H1 (cell line): ENCODE data around the gene OTUB1. TPM values are rescaled to one million over a fixed set of nuclear protein-coding genes. Genes with fewer than 3 reads are reported as not detected.
A peak's percentile ranks its signal among the peaks of the same experiment; 100 is the strongest.

Experiments used
- CTCF ChIA-PET: fragments of 300-600 bp; sonication (Branson Sonifier 250); formaldehyde crosslinking; loops from one replicate; lab custom pipeline; 2021; ENCODE audit not compliant: partially characterized antibody; lab: Charles Lee
- POLR2A ChIA-PET: fragments of 300-600 bp; sonication (Branson Sonifier 250); formaldehyde crosslinking; loops from one replicate; lab custom pipeline; 2021; ENCODE audit warnings: inconsistent platforms; ENCODE audit not compliant: partially characterized antibody; lab: Charles Lee
- DNase-seq, 2 experiments: peaks; one replicate each; pipeline versions ENCODE4 v3.0.0 to v3.0.0-alpha.2; 2010 to 2022; ENCODE audit warnings: low spot score in 2 of 2, low read depth in 1 of 2, mixed read lengths in 1 of 2
- FAIRE-seq: peaks from 2 replicates; lab custom pipeline; 2011; peaks lifted over from hg19 to GRCh38; lab: Jason Lieb, UNC
- H2AFZ ChIP-seq: 2 replicates; pipeline ENCODE4 v1.8.1; 2012; ENCODE audit warnings: low read length, inconsistent platforms
- H2AK5ac ChIP-seq: 2 replicates; pipeline ENCODE4 v1.6.1; 2013; ENCODE audit warnings: low read depth, low read length
- H2BK120ac ChIP-seq: replicated peaks from 2 replicates; pipeline ENCODE3; 2013; ENCODE audit warnings: low read depth, low read length, inconsistent platforms
- H2BK12ac ChIP-seq: 2 replicates; pipeline ENCODE4 v1.6.1; 2013; ENCODE audit warnings: low read depth, low read length
- H2BK15ac ChIP-seq: 2 replicates; pipeline ENCODE4 v1.6.1; 2013; ENCODE audit warnings: low read length
- H2BK20ac ChIP-seq: 2 replicates; pipeline ENCODE4 v1.6.1; 2013; ENCODE audit warnings: low read length
- H2BK5ac ChIP-seq: 2 replicates; pipeline ENCODE4 v1.6.1; 2013; ENCODE audit warnings: low read depth, low read length
- H3K14ac ChIP-seq: 2 replicates; pipeline ENCODE4 v1.6.1; 2013; ENCODE audit warnings: inconsistent platforms; ENCODE audit not compliant: insufficient read length
- H3K18ac ChIP-seq: 2 replicates; pipeline ENCODE4 v1.6.1; 2013; ENCODE audit warnings: low read length; ENCODE audit errors: extremely low read depth
- H3K23ac ChIP-seq: 2 replicates; pipeline ENCODE4 v1.6.1; 2013; ENCODE audit warnings: inconsistent platforms; ENCODE audit not compliant: insufficient read length
- H3K23me2 ChIP-seq: 2 replicates; pipeline ENCODE4 v1.6.1; 2013; ENCODE audit warnings: low read depth, low read length
- H3K27ac ChIP-seq: 2 replicates; pipeline ENCODE4 v1.6.1; 2011; ENCODE audit warnings: low read depth, low read length, inconsistent platforms
- H3K27me3 ChIP-seq, 4 experiments: replicated peaks in 1 of 4; 1 replicate in 1 of 4; 2 replicates in 3 of 4; pipeline versions ENCODE4 v1.6.1 to v1.8.1; 2011 to 2013; ENCODE audit warnings: low read length in 3 of 4, mild to moderate bottlenecking in 3 of 4, inconsistent platforms in 2 of 4, mixed read lengths in 2 of 4, moderate library complexity in 1 of 4; ENCODE audit not compliant: control insufficient read depth in 3 of 4, insufficient read depth in 3 of 4; ENCODE audit errors: extremely low read depth in 1 of 4
- H3K36me3 ChIP-seq, 4 experiments: 2 replicates each; pipeline versions ENCODE4 v1.6.1 to v1.8.1; 2011 to 2013; ENCODE audit warnings: mild to moderate bottlenecking in 4 of 4, low read length in 3 of 4, moderate library complexity in 2 of 4, control low read depth in 1 of 4, inconsistent platforms in 1 of 4; ENCODE audit not compliant: insufficient read depth in 4 of 4, control insufficient read depth in 2 of 4
- H3K4ac ChIP-seq: replicated peaks from 2 replicates; pipeline ENCODE3; 2013; ENCODE audit warnings: low read length, low read depth, mixed read lengths, inconsistent platforms; ENCODE audit not compliant: insufficient read length
- H3K4me1 ChIP-seq, 4 experiments: replicated peaks in 1 of 4; 1 replicate in 1 of 4; 2 replicates in 3 of 4; pipeline versions ENCODE4 v1.6.1 to v1.8.1; 2011 to 2013; ENCODE audit warnings: low read length in 3 of 4, inconsistent platforms in 2 of 4, mixed read lengths in 1 of 4; ENCODE audit not compliant: insufficient read depth in 4 of 4, control insufficient read depth in 3 of 4
- H3K4me2 ChIP-seq, 2 experiments: 2 replicates each; pipeline versions ENCODE4 v1.6.1 to v1.8.1; 2011 to 2013; ENCODE audit warnings: low read depth in 2 of 2, low read length in 2 of 2, control low read depth in 1 of 2, inconsistent platforms in 1 of 2, mild to moderate bottlenecking in 1 of 2; ENCODE audit not compliant: insufficient read depth in 1 of 2
- H3K4me3 ChIP-seq, 4 experiments: fragments of 200-600, 300-600 bp in 1 of 4; sonication (generic), shearing (Covaris generic), sonication (Bioruptor Twin) in 1 of 4; 2 replicates each; pipeline versions ENCODE4 v1.5.1 to v1.8.1; 2011 to 2016; ENCODE audit warnings: low read length in 4 of 4, low read depth in 3 of 4, control low read depth in 2 of 4, inconsistent platforms in 2 of 4, mild to moderate bottlenecking in 2 of 4, mixed read lengths in 1 of 4, moderate library complexity in 1 of 4; ENCODE audit not compliant: insufficient read depth in 2 of 4; ENCODE audit errors: extremely low read depth in 1 of 4
- H3K56ac ChIP-seq: replicated peaks from 2 replicates; pipeline ENCODE3; 2013; ENCODE audit warnings: low read depth, mild to moderate bottlenecking, mixed read lengths, low read length, inconsistent platforms; ENCODE audit not compliant: insufficient read length
- H3K79me1 ChIP-seq: 2 replicates; pipeline ENCODE4 v1.6.1; 2013; ENCODE audit warnings: low read depth, low read length, control low read depth
- H3K79me2 ChIP-seq, 2 experiments: 2 replicates each; pipeline versions ENCODE4 v1.6.1 to v1.8.1; 2012 to 2013; ENCODE audit warnings: low read length in 2 of 2, mild to moderate bottlenecking in 2 of 2, inconsistent platforms in 1 of 2; ENCODE audit not compliant: insufficient read depth in 2 of 2, control insufficient read depth in 1 of 2
- H3K9ac ChIP-seq, 4 experiments: replicated peaks in 1 of 4; 1 replicate in 1 of 4; 2 replicates in 3 of 4; pipeline versions ENCODE4 v1.6.1 to v1.8.1; 2011 to 2013; ENCODE audit warnings: low read depth in 3 of 4, low read length in 3 of 4, control low read depth in 2 of 4, mild to moderate bottlenecking in 2 of 4, moderate library complexity in 2 of 4, inconsistent platforms in 1 of 4; ENCODE audit errors: extremely low read depth in 1 of 4
- H3K9me3 ChIP-seq, 2 experiments: 2 replicates each; pipeline versions ENCODE4 v1.6.1 to v1.8.1; 2012 to 2013; ENCODE audit warnings: mild to moderate bottlenecking in 2 of 2, moderate library complexity in 2 of 2, control low read depth in 1 of 2, inconsistent platforms in 1 of 2, low read depth in 1 of 2, low read length in 1 of 2, mixed read lengths in 1 of 2; ENCODE audit not compliant: insufficient read depth in 2 of 2
- H4K20me1 ChIP-seq, 2 experiments: replicated peaks in 1 of 2; 2 replicates each; pipeline versions ENCODE3 to v1.8.1; 2011 to 2013; ENCODE audit warnings: inconsistent platforms in 2 of 2, low read length in 2 of 2, mild to moderate bottlenecking in 1 of 2; ENCODE audit not compliant: insufficient read depth in 2 of 2, control insufficient read depth in 1 of 2
- H4K5ac ChIP-seq: 2 replicates; pipeline ENCODE4 v1.6.1; 2013; ENCODE audit warnings: low read length, low read depth, mixed read lengths, inconsistent platforms; ENCODE audit not compliant: insufficient read length
- H4K8ac ChIP-seq: 2 replicates; pipeline ENCODE4 v1.8.0; 2013; ENCODE audit warnings: mild to moderate bottlenecking, moderate library complexity, low read length, inconsistent platforms; ENCODE audit not compliant: insufficient read depth; ENCODE audit errors: extremely low read depth
- H4K91ac ChIP-seq: replicated peaks from 2 replicates; pipeline ENCODE3; 2013; ENCODE audit warnings: low read length, mixed read lengths, inconsistent platforms; ENCODE audit not compliant: insufficient read length
- BRCA1 ChIP-seq: IDR thresholded peaks from 2 replicates; pipeline ENCODE4 v1.6.1; 2012; ENCODE audit warnings: low read depth, low read length, improper control_type of control experiment
- EGR1 ChIP-seq: IDR thresholded peaks from 2 replicates; pipeline ENCODE4 v1.6.1; 2011; ENCODE audit warnings: low read depth, low read length, borderline replicate concordance
- JUN ChIP-seq: IDR thresholded peaks from 2 replicates; pipeline ENCODE4 v1.6.1; 2011; ENCODE audit warnings: low read depth, mild to moderate bottlenecking, improper control_type of control experiment, low read length
- SIN3A ChIP-seq, 2 experiments: IDR thresholded peaks in 1 of 2; conservative IDR thresholded peaks in 1 of 2; 2 replicates each; pipeline ENCODE4 v1.6.1; 2011 to 2012; ENCODE audit warnings: low read length in 2 of 2, improper control_type of control experiment in 1 of 2, low read depth in 1 of 2, mild to moderate bottlenecking in 1 of 2
- SIRT6 ChIP-seq: IDR thresholded peaks from one replicate; pipeline ENCODE4 v1.7.1; 2012; ENCODE audit warnings: low read length, inconsistent platforms
- SIX5 ChIP-seq: IDR thresholded peaks from 2 replicates; pipeline ENCODE4 v1.6.1; 2011; ENCODE audit warnings: mild to moderate bottlenecking, low read depth, low read length
- TAF7 ChIP-seq: optimal IDR thresholded peaks from 2 replicates; pipeline ENCODE3; 2011; ENCODE audit warnings: low read depth, mild to moderate bottlenecking, inconsistent platforms, low read length, moderate library complexity, borderline replicate concordance
- WGBS, 2 experiments: shearing (Covaris generic) in 1 of 2; methylation state at CpG; one replicate each; pipeline versions ENCODE4 v1.1.6 to v1.1.7; 2013 to 2015; ENCODE audit warnings: low lambda C conversion rate in 2 of 2, mixed read lengths in 2 of 2, inconsistent platforms in 1 of 2, low coverage in 1 of 2, missing lambda C conversion rate in 1 of 2; ENCODE audit not compliant: insufficient replicate concordance in 2 of 2, insufficient coverage in 1 of 2, insufficient read length in 1 of 2; ENCODE audit errors: extremely low coverage in 1 of 2, missing lambda C conversion rate in 1 of 2; 5-methylcytosine and 5-hydroxymethylcytosine counted together
- polyA plus RNA-seq, 7 experiments: library from polyadenylated mRNA; depleted of rRNA in 3 of 7; stranded (reverse) in 5 of 7; unstranded in 2 of 7; fragments of >200 nt in 5 of 7; fragments of 200-250 nt in 2 of 7; gene quantifications; 1 replicate in 5 of 7; 2 replicates in 1 of 7; 4 replicates in 1 of 7; pipeline versions ENCODE4 v1.2.1 to v1.2.3, GENCODE V29; 2011 to 2013; ENCODE audit warnings: missing spikeins in 2 of 7, mixed read lengths in 2 of 7
- total RNA-seq: library from RNA; stranded (reverse); fragmentation: NEBNext Ultra II Directional; extraction: Animal tissue kit (Norgen Biotek cat#: 25700); gene quantifications from 2 replicates; pipeline ENCODE4 v1.2.1, GENCODE V29; 2021
- TF ChIP-seq, protein P1 (sequence below): IDR thresholded peaks from 2 replicates; pipeline ENCODE4 v1.6.1; 2012; ENCODE audit warnings: low read length, inconsistent platforms
- TF ChIP-seq, protein P2 (sequence below): IDR thresholded peaks from 2 replicates; pipeline ENCODE4 v1.6.1; 2012; ENCODE audit warnings: inconsistent platforms

Gene OTUB1
- total and polyA plus RNA-seq, 2 of the 8 experiments (the other 6 are each of a cell fraction or from before 2014, with no cell fraction given), result 110 to 274 TPM

- CTCF ChIA-PET, result interaction anchor here (0.7 to 6.8 kb wide), 6 partner anchors 12 to 1446 kb away, joined by 3 to 171 read pairs (median 24); no protein-coding TSS in a partner anchor
- FAIRE-seq, result no peak
- Histone ChIP-seq H3K4me1 (peaks cover 0 to 23% (median 12%) of the 10 kb centered on the region in 4 experiments; a peak in 5 of 7 replicates), H4K8ac (peak overlapping the region; percentile 45; the same call in 1 of the 2 replicates), H2BK20ac (no peak overlapping the region), H3K9ac (no peak overlapping the region), H3K27ac (no peak overlapping the region), H4K20me1 (peaks cover 0 to 7% of the 10 kb centered on the region in 2 experiments), H3K4ac (no peak overlapping the region), H2AFZ (no peak overlapping the region), H4K5ac (no peak overlapping the region), H3K14ac (no peak overlapping the region), H3K36me3 (no peaks in the 10 kb centered on the region), H2BK5ac (peak overlapping the region; percentile 52), H3K79me1 (no peaks in the 10 kb centered on the region), H3K56ac (no peak overlapping the region), H2BK120ac (no peak overlapping the region), H3K4me3 (no peak overlapping the region), H2BK12ac (peak overlapping the region; percentile 80; the same call in 1 of the 2 replicates), H3K4me2 (no peak overlapping the region), H3K27me3 (peaks cover 29 to 74% (median 61%) of the 10 kb centered on the region in 4 experiments), H3K79me2 (no peaks in the 10 kb centered on the region), H3K18ac (no peak overlapping the region; the same call in 1 of the 2 replicates), H3K23me2 (peaks cover 23% of the 10 kb centered on the region; the same call in 1 of the 2 replicates), H2AK5ac (peak overlapping the region; percentile 48; the same call in 1 of the 2 replicates), H4K91ac (no peak overlapping the region), H3K23ac (no peak overlapping the region), H2BK15ac (no peak overlapping the region; the same call in 1 of the 2 replicates), H3K9me3 (no peaks in the 10 kb centered on the region)
- no peak for DNase-seq
- WGBS, 2 experiments, result 76% methylated on average over 23 of the region's 23 CpGs; no CpG with 5 or more reads in 1 of the 2 experiments
- POLR2A ChIA-PET, result no interaction called here
- TF ChIP-seq TAF7, result no peak
- no peak for TF ChIP-seq BRCA1
- TF ChIP-seq, protein P1, sequence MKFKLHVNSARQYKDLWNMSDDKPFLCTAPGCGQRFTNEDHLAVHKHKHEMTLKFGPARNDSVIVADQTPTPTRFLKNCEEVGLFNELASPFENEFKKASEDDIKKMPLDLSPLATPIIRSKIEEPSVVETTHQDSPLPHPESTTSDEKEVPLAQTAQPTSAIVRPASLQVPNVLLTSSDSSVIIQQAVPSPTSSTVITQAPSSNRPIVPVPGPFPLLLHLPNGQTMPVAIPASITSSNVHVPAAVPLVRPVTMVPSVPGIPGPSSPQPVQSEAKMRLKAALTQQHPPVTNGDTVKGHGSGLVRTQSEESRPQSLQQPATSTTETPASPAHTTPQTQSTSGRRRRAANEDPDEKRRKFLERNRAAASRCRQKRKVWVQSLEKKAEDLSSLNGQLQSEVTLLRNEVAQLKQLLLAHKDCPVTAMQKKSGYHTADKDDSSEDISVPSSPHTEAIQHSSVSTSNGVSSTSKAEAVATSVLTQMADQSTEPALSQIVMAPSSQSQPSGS, result no peak
- TF ChIP-seq SIN3A (conservative IDR thresholded peaks at IDR 0.05 in 1 of 2, IDR thresholded peaks at IDR 0.05 in 1 of 2; ENCODE audit: low read depth in 1 of 2, low read length in 2 of 2), result no peak
- TF ChIP-seq EGR1, result no peak
- TF ChIP-seq, protein P2, sequence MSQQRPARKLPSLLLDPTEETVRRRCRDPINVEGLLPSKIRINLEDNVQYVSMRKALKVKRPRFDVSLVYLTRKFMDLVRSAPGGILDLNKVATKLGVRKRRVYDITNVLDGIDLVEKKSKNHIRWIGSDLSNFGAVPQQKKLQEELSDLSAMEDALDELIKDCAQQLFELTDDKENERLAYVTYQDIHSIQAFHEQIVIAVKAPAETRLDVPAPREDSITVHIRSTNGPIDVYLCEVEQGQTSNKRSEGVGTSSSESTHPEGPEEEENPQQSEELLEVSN, result no peak
- no peak for TF ChIP-seq JUN
- TF ChIP-seq SIX5, result no peak
- no peak for TF ChIP-seq SIRT6
Measured at GRCh38 chr11:64003807-64004589, 17.8 kb downstream of the OTUB1 start.
